T-helper 2 cell treated with Interferon-gamma antibody and Interleukin-4, amounts not matched to agents 5 μg/mL and 100 μg/mL, for 36 hours (primary cell): Measurements from ENCODE around the gene GRIN2C.
"Not testable (repeated sequence)": the region's sequence is repeated elsewhere in the genome, so short reads cannot be mapped to it uniquely, and the experiment has no call there.

Experiments used
- DNase-seq: peaks from one replicate; pipeline ENCODE4 v3.0.0; 2021; ENCODE audit warnings: low spot score
- H3K27ac Mint-ChIP-seq: one replicate; pipeline ENCODE4 v1.8.0; 2021; ENCODE audit warnings: mild to moderate bottlenecking, mixed read lengths
- H3K27me3 Mint-ChIP-seq: one replicate; pipeline ENCODE4 v1.8.0; 2021; ENCODE audit warnings: low read depth, mixed read lengths
- H3K36me3 Mint-ChIP-seq: one replicate; pipeline ENCODE4 v1.8.0; 2021; ENCODE audit warnings: low read depth, mixed read lengths
- H3K4me1 Mint-ChIP-seq: one replicate; pipeline ENCODE4 v1.8.0; 2021; ENCODE audit warnings: low read depth, mixed read lengths
- H3K4me3 Mint-ChIP-seq: one replicate; pipeline ENCODE4 v1.8.0; 2022; ENCODE audit warnings: mild to moderate bottlenecking, moderate library complexity, mixed read lengths
- H3K9me3 Mint-ChIP-seq: one replicate; pipeline ENCODE4 v1.8.0; 2021; ENCODE audit warnings: mixed read lengths

The GRIN2C gene

GRCh38 chr17:74873874-74874614 lies 14.4 kb upstream of the GRIN2C start:
- Mint-ChIP-seq H3K27ac (peak overlapping the region; percentile 89), H3K9me3 (no peaks in the 10 kb centered on the region), H3K36me3 (peaks cover 5% of the 10 kb centered on the region), H3K4me1 (peaks cover 22% of the 10 kb centered on the region), H3K4me3 (peak overlapping the region; percentile 92), H3K27me3 (peaks cover 3% of the 10 kb centered on the region)
- no peak for DNase-seq

GRCh38 chr17:74873037-74873873 lies 13.6 kb upstream of the GRIN2C start:
- DNase-seq, result peak; percentile 98
- H3K9me3 Mint-ChIP-seq, result no peaks in the 10 kb centered on the region
- H3K27ac Mint-ChIP-seq, result peak overlapping the region; percentile 89
- peaks cover 3% of the 10 kb centered on the region for H3K27me3 Mint-ChIP-seq
- H3K4me1 Mint-ChIP-seq, result peaks cover 24% of the 10 kb centered on the region
- H3K36me3 Mint-ChIP-seq, result peaks cover 5% of the 10 kb centered on the region
- peak overlapping the region; percentile 92 for H3K4me3 Mint-ChIP-seq

GRCh38 chr17:74872313-74873036 lies 12.8 kb upstream of the GRIN2C start, which contains the start of gene FDXR:
Gene FDXR (minus strand): TSS chr17:74872994. CDS start chr17:74872944, 50 bp downstream.
- Mint-ChIP-seq H3K4me3 (peak within 1 kb of the TSS; percentile 92), H3K27me3 (peaks cover 3% of the 10 kb centered on the region), H3K36me3 (peaks cover 5% of the 10 kb centered on the region), H3K9me3 (no peaks in the 10 kb centered on the region), H3K27ac (peak within 1 kb of the TSS; percentile 89), H3K4me1 (peaks cover 24% of the 10 kb centered on the region)
- DNase-seq, result no peak

GRCh38 chr17:74871356-74872076 lies 11.8 kb upstream of the GRIN2C start:
- no peak overlapping the region for H3K27ac Mint-ChIP-seq
- H3K36me3 Mint-ChIP-seq, result peaks cover 5% of the 10 kb centered on the region
- peaks cover 24% of the 10 kb centered on the region for H3K4me1 Mint-ChIP-seq

GRCh38 chr17:74870512-74870911 lies 10.8 kb upstream of the GRIN2C start:
- Mint-ChIP-seq H3K36me3 (peaks cover 5% of the 10 kb centered on the region), H3K27ac (no peak overlapping the region), H3K4me3 (no peak overlapping the region), H3K4me1 (peaks cover 24% of the 10 kb centered on the region), H3K27me3 (peaks cover 3% of the 10 kb centered on the region), H3K9me3 (no peaks in the 10 kb centered on the region)
- DNase-seq, result no peak

More at GRCh38 chr17:74871356-74872076, 11.8 kb upstream of the GRIN2C start:
- DNase-seq, result no peak
- peak overlapping the region; percentile 92 for H3K4me3 Mint-ChIP-seq
- H3K27me3 Mint-ChIP-seq, result peaks cover 3% of the 10 kb centered on the region
- H3K9me3 Mint-ChIP-seq, result no peaks in the 10 kb centered on the region

GRCh38 chr17:74870028-74870427 lies 10.3 kb upstream of the GRIN2C start:
- H3K9me3 Mint-ChIP-seq, result not testable (repeated sequence)

GRCh38 chr17:74868908-74869255 lies 9.2 kb upstream of the GRIN2C start:
- Mint-ChIP-seq H3K4me3 (no peak overlapping the region), H3K36me3 (peaks cover 11% of the 10 kb centered on the region)

More at GRCh38 chr17:74870028-74870427, 10.3 kb upstream of the GRIN2C start:
- not testable (repeated sequence) for DNase-seq, H3K27me3 Mint-ChIP-seq, H3K36me3 Mint-ChIP-seq, H3K27ac Mint-ChIP-seq, H3K4me3 Mint-ChIP-seq
- peaks cover 23% of the 10 kb centered on the region for H3K4me1 Mint-ChIP-seq

GRCh38 chr17:74868251-74868907 lies 8.7 kb upstream of the GRIN2C start:
- Mint-ChIP-seq H3K4me3 (no peak overlapping the region), H3K4me1 (peaks cover 21% of the 10 kb centered on the region), H3K27ac (no peak overlapping the region)

More at GRCh38 chr17:74868908-74869255, 9.2 kb upstream of the GRIN2C start:
- H3K9me3 Mint-ChIP-seq, result no peaks in the 10 kb centered on the region
- H3K27ac Mint-ChIP-seq, result no peak overlapping the region
- H3K27me3 Mint-ChIP-seq, result peaks cover 3% of the 10 kb centered on the region
- no peak for DNase-seq
- peaks cover 24% of the 10 kb centered on the region for H3K4me1 Mint-ChIP-seq

GRCh38 chr17:74866198-74866835 lies 6.6 kb upstream of the GRIN2C start:
- DNase-seq, result no peak
- no peak overlapping the region for H3K27ac Mint-ChIP-seq
- no peaks in the 10 kb centered on the region for H3K9me3 Mint-ChIP-seq
- H3K36me3 Mint-ChIP-seq, result peaks cover 14% of the 10 kb centered on the region
- H3K4me3 Mint-ChIP-seq, result no peak overlapping the region
- H3K4me1 Mint-ChIP-seq, result peaks cover 12% of the 10 kb centered on the region
- peaks cover 8% of the 10 kb centered on the region for H3K27me3 Mint-ChIP-seq

More at GRCh38 chr17:74868251-74868907, 8.7 kb upstream of the GRIN2C start:
- H3K9me3 Mint-ChIP-seq, result no peaks in the 10 kb centered on the region
- no peak for DNase-seq
- H3K27me3 Mint-ChIP-seq, result peaks cover 3% of the 10 kb centered on the region
- peaks cover 14% of the 10 kb centered on the region for H3K36me3 Mint-ChIP-seq

- Mint-ChIP-seq H3K4me3 (no peak overlapping the region), H3K36me3 (peaks cover 13% of the 10 kb centered on the region), H3K27ac (no peak overlapping the region), H3K27me3 (peaks cover 10% of the 10 kb centered on the region), H3K9me3 (no peaks in the 10 kb centered on the region), H3K4me1 (peaks cover 11% of the 10 kb centered on the region)
- no peak for DNase-seq
These were observed 6.0 kb upstream of the GRIN2C start for GRCh38 chr17:74865504-74866197.

- DNase-seq, result peak; percentile 60
- Mint-ChIP-seq H3K36me3 (peaks cover 13% of the 10 kb centered on the region), H3K4me1 (peaks cover 11% of the 10 kb centered on the region), H3K27ac (peak overlapping the region; percentile 39), H3K4me3 (no peak overlapping the region), H3K27me3 (peaks cover 16% of the 10 kb centered on the region), H3K9me3 (no peaks in the 10 kb centered on the region)
These were observed 5.2 kb upstream of the GRIN2C start for GRCh38 chr17:74864866-74865395.
